K562 (cell line): ENCODE measurements around the gene ICAM2. TPM values are rescaled to one million over a fixed set of nuclear protein-coding genes. Genes with fewer than 3 reads are reported as not detected.
A peak's percentile ranks its signal among the peaks of the same experiment; 100 is the strongest.

Experiments used
- ATAC-seq: fragments of 200-7000 bp; cut with Tn5 transposase; 3 replicates; pipeline ENCODE4 v1.9.1; 2020; ENCODE audit warnings: moderate library complexity
- BruUV-seq: library from RNA; stranded (reverse); fragments of 400-500 nt; replicated peaks from 2 replicates; lab custom pipeline; 2021; lab: Mats Ljungman, UMichigan
- CTCF ChIA-PET: fragments of 300-600 bp; formaldehyde crosslinking; extraction: SDS; loops from one replicate; lab custom pipeline; 2021; ENCODE audit warnings: low intra/inter-chr PET ratio; lab: Yijun Ruan, JAX
- POLR2A ChIA-PET: fragments of 300-600, 350-650 bp; sonication (Branson Sonifier 250); formaldehyde crosslinking; extraction: SDS; loops from one replicate; lab custom pipeline; 2021; ENCODE audit warnings: antibody characterized with exemption, inconsistent platforms; lab: Yijun Ruan, JAX
- DNase-seq, 4 experiments: peaks; one replicate each; pipeline versions ENCODE4 v3.0.0 to v3.0.0-alpha.2; 2011 to 2018; ENCODE audit warnings: low spot score in 3 of 4, mixed read lengths in 3 of 4; ENCODE audit errors: extremely low read depth in 1 of 4
- FAIRE-seq: peaks from 2 replicates; lab custom pipeline; 2011; peaks lifted over from hg19 to GRCh38; lab: Jason Lieb, UNC
- H2AFZ ChIP-seq: 2 replicates; pipeline ENCODE4 v1.6.0; 2011; ENCODE audit warnings: low read depth, low read length, control low read depth, inconsistent platforms
- H3K27ac ChIP-seq: fragments of 200-600 bp; 3 replicates; pipeline ENCODE4 v1.8.0; 2011; ENCODE audit warnings: low read depth, mild to moderate bottlenecking, control low read depth, inconsistent platforms, low read length, moderate library complexity, mixed read lengths; ENCODE audit errors: extremely low read depth
- H3K27me3 ChIP-seq, 2 experiments: fragments of 300-600 bp in 1 of 2; 2 replicates in 1 of 2; 3 replicates in 1 of 2; pipeline versions ENCODE4 v1.6.0 to v1.8.0; 2011; ENCODE audit warnings: inconsistent platforms in 2 of 2, low read length in 2 of 2, mild to moderate bottlenecking in 1 of 2, mixed read lengths in 1 of 2, moderate library complexity in 1 of 2; ENCODE audit not compliant: control insufficient read depth in 2 of 2, insufficient read depth in 2 of 2
- H3K36me3 ChIP-seq: fragments of 300-600 bp; 3 replicates; pipeline ENCODE4 v1.8.0; 2011; ENCODE audit warnings: mild to moderate bottlenecking, low read length, inconsistent platforms; ENCODE audit not compliant: control insufficient read depth, insufficient read depth
- H3K4me1 ChIP-seq, 2 experiments: fragments of 200-600 bp in 1 of 2; replicated peaks in 1 of 2; 2 replicates in 1 of 2; 3 replicates in 1 of 2; pipeline versions ENCODE4 v1.5.1 to v1.8.0; 2011; ENCODE audit warnings: inconsistent platforms in 2 of 2, low read length in 2 of 2, mild to moderate bottlenecking in 1 of 2, mixed read lengths in 1 of 2, moderate library complexity in 1 of 2; ENCODE audit not compliant: control insufficient read depth in 2 of 2, insufficient read depth in 2 of 2
- H3K4me2 ChIP-seq: 2 replicates; pipeline ENCODE4 v1.6.1; 2011; ENCODE audit warnings: low read length, control low read depth, inconsistent platforms, mixed read lengths; ENCODE audit not compliant: insufficient read depth
- H3K4me3 ChIP-seq: fragments of 200-600 bp; sonication (generic), shearing (Covaris generic); 2 replicates; pipeline ENCODE4 v1.5.1; 2016; ENCODE audit warnings: control low read depth, inconsistent platforms
- H3K79me2 ChIP-seq: fragments of 200-600 bp; 3 replicates; pipeline ENCODE4 v1.8.0; 2011; ENCODE audit warnings: low read length, inconsistent platforms; ENCODE audit not compliant: control insufficient read depth, insufficient read depth
- H3K9ac ChIP-seq, 2 experiments: 2 replicates each; pipeline versions ENCODE4 v1.6.0 to v1.6.1; 2011; ENCODE audit warnings: low read depth in 2 of 2, low read length in 2 of 2, control low read depth in 1 of 2, inconsistent platforms in 1 of 2, mild to moderate bottlenecking in 1 of 2, mixed read lengths in 1 of 2; ENCODE audit not compliant: insufficient read depth in 1 of 2
- H3K9me1 ChIP-seq: one replicate; pipeline ENCODE4 v1.6.0; 2011; ENCODE audit warnings: inconsistent platforms, mild to moderate bottlenecking, low read length, moderate library complexity; ENCODE audit not compliant: control insufficient read depth, insufficient read depth
- H3K9me3 ChIP-seq: replicated peaks from 2 replicates; pipeline ENCODE4 v1.5.1; 2011; ENCODE audit warnings: low read depth, low read length, inconsistent platforms; ENCODE audit not compliant: control insufficient read depth, insufficient read depth
- H4K20me1 ChIP-seq: replicated peaks from 2 replicates; pipeline ENCODE4 v1.6.1; 2011; ENCODE audit warnings: low read length, inconsistent platforms, mixed read lengths; ENCODE audit not compliant: control insufficient read depth, insufficient read depth
- EGR1 ChIP-seq: fragments of 450-650 bp; conservative IDR thresholded peaks from 2 replicates; pipeline ENCODE4 v1.6.1; 2017; ENCODE audit warnings: mild to moderate bottlenecking
- KDM4B ChIP-seq, 2 experiments: fragments of 450-650 bp in 1 of 2; sonication (generic) in 1 of 2; IDR thresholded peaks; 2 replicates each; pipeline ENCODE4 v1.6.1; 2016 to 2017; ENCODE audit warnings: borderline replicate concordance in 2 of 2, antibody characterized with exemption in 1 of 2, low read depth in 1 of 2, mild to moderate bottlenecking in 1 of 2
- NR3C1 ChIP-seq: sonication (generic); formaldehyde crosslinking; IDR thresholded peaks from 2 replicates; pipeline ENCODE4 v1.8.1; 2022; ENCODE audit warnings: missing genetic modification reagents
- WGBS: fragments of 100-300 bp; shearing (Covaris generic); methylation state at CpG from one replicate; pipeline ENCODE4 v1.1.6; 2016; ENCODE audit warnings: low coverage, mixed read lengths; ENCODE audit not compliant: insufficient coverage; ENCODE audit errors: missing lambda C conversion rate; 5-methylcytosine and 5-hydroxymethylcytosine counted together
- in situ Hi-C: fragments of 300-500 bp; cut with MboI; formaldehyde crosslinking; loops from 4 replicates; pipeline ENCODE4 v1.15.0; 2018; ENCODE audit warnings: inconsistent platforms, mixed read lengths
- intact Hi-C: fragments of 100-400 bp; cut with micrococcal nuclease; formaldehyde crosslinking; loops from 2 replicates; pipeline ENCODE4 v1.14.2; 2022
- polyA plus RNA-seq, 8 experiments: library from polyadenylated mRNA; depleted of rRNA in 4 of 8; stranded (reverse) in 5 of 8; unstranded in 3 of 8; fragments of >200 nt; fragmentation: Nextera tagmentation in 2 of 8; fragmentation: Illumina TruSeq in 1 of 8; extraction: Ambion mirVana in 2 of 8; extraction: Trizol in 1 of 8; gene quantifications; 2 replicates each; pipeline versions ENCODE4 v1.2.1 to v1.2.3, GENCODE V29; 2011 to 2014; ENCODE audit warnings: inconsistent platforms in 1 of 8, missing spikeins in 1 of 8
- total RNA-seq, 7 experiments: library from RNA; depleted of rRNA in 6 of 7; stranded (reverse); fragments of >200 nt in 6 of 7; fragmentation: Illumina TruSeq in 2 of 7; extraction: Trizol in 2 of 7; gene quantifications; 2 replicates each; pipeline versions ENCODE4 v1.2.1 to v1.2.3, GENCODE V29; 2011 to 2021; ENCODE audit warnings: low replicate concordance in 1 of 7

Gene ICAM2
- total and polyA plus RNA-seq, 9 of the 15 experiments (the other 6 are each of a cell fraction or from before 2014, with no cell fraction given) = 37.9 to 89.4 (median 60.6) TPM

DNA sequence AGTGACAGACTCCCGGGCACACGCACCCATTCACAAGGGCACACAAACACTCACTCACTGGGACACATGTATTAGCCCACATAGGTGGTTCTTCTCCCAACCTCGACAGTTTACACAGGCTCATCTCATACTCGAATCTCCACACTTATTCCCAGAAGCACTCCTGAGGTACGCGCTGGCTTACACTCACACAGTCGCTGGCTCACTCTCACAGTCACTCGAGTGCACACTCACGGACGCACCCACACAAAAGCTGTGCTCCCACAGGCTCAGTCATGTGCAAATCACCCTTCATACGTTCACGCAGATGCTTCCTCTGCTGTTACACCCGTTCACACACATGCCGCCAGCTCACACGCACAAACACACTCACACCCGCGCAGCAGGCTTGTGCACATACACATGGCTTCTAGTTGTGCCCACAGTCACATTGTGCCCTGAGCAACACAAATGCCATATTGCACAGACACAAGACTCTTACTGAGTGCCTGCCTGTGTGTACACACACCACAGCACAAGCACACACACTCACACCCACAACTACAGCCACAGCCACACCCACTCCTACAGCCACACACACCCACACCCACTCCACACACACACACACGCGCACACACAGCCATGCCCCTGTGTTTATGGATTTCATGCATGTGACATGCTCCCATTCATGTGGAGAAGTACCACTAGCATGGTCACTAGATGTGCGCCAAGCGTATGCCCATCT, 30.6 kb downstream of the ICAM2 start:
- H4K20me1 ChIP-seq = no peaks in the 10 kb centered on the region
- no peak overlapping the region for H3K4me2 ChIP-seq
- CTCF ChIA-PET = interaction anchor here (0.8 to 1.0 kb wide), 2 partner anchors 70 to 71 kb away, joined by 3 read pairs; partner anchors contain the start of gene GH1
- in situ Hi-C loops (no loop called here), intact Hi-C loops (loop anchor here (2.0 to 5.0 kb wide), 3 partner anchors 38 to 71 kb away; partner anchors contain the start of gene GH1)
- peak overlapping the region in 1 of 2 experiments; percentile 79; a peak in 1 of 4 replicates for H3K9ac ChIP-seq
- DNase-seq (no peak), ATAC-seq (no peak), FAIRE-seq (no peak)
- no peaks in the 10 kb centered on the region for H3K9me1 ChIP-seq
- H3K4me3 ChIP-seq = no peak overlapping the region
- H3K9me3 ChIP-seq = no peaks in the 10 kb centered on the region
- no peak overlapping the region for H3K27ac ChIP-seq
- POLR2A ChIA-PET = interaction anchor here (0.7 to 1.6 kb wide), 6 partner anchors 10 to 156 kb away, joined by 3 to 6 read pairs (median 5); no protein-coding TSS in a partner anchor
- H3K36me3 ChIP-seq = no peaks in the 10 kb centered on the region
- peaks cover 12 to 28% of the 10 kb centered on the region in 2 experiments; a peak in 4 of 5 replicates for H3K27me3 ChIP-seq
- WGBS = 48% methylated on average over 21 of the region's 21 CpGs
- no TSS peak for BruUV-seq
- H2AFZ ChIP-seq = no peak overlapping the region
- no peak for TF ChIP-seq NR3C1 (CRISPR knock-in tag)
- peak; percentile 59 for TF ChIP-seq EGR1
- 0 out of 4 replicates have a peak, but pooled peaks of 1 of the 2 experiments have one; percentile 6 for TF ChIP-seq KDM4B (IDR thresholded peaks at IDR 0.05; ENCODE audit: borderline replicate concordance in 2 of 2, low read depth in 1 of 2)
- H3K4me1 ChIP-seq = peaks cover 7 to 34% of the 10 kb centered on the region in 2 experiments
- no peaks in the 10 kb centered on the region for H3K79me2 ChIP-seq
